ENCODE results near the gene AMMECR1.

DNA sequence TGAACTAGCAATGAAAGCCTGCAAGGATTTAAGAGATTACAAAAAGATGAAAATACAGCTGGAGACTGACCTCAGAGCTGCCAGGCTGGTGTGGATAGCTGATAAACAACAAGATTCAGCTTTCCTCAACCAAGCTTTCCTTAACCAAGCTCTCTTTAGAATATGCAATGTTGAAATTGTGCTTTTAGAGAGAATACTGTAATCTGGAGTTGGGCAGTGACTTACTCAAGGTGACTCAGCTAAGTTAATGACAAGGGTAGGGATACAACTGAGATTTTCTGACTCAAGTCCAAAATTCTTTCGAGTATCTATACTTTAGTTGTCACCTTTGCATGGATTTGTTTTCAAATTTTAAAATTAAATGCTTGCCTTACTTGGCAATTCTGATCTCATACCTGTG lies 98.0 kb downstream of the AMMECR1 start:
- no peak for TF ChIP-seq CTCF (IDR thresholded peaks at IDR 0.05)
- no peak for TF ChIP-seq POLR2A (IDR thresholded peaks at IDR 0.05)

Measured in tibial nerve (tissue), 3 donors.